ENCODE measurements around the gene SLC37A2.

Gene SLC37A2

DNA sequence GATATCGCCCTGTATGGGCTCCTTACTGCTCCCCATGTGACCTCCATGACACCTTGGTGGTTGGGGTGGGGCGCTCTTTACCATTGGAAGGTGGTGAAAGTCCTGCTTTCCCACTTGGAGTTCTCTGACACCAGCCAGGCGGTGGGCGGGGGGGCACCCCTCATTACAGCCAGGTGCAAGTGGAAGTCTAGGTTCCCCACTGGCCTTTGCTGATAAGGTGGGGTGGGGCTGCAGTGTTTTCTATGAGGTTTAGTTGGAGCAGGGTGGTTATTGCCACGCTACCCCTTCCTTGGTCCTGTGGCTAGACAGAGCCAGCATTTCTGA is 5.5 kb upstream of the SLC37A2 start:
- Histone ChIP-seq H3K36me3 (no peaks in the 10 kb centered on the region), H3K4me3 (ENCODE audit: low read depth, low read length) (no peak overlapping the region), H3K27me3 (peaks cover 12% of the 10 kb centered on the region), H3K4me1 (no peaks in the 10 kb centered on the region), H3K9me3 (no peaks in the 10 kb centered on the region)
- TF ChIP-seq, protein P1, sequence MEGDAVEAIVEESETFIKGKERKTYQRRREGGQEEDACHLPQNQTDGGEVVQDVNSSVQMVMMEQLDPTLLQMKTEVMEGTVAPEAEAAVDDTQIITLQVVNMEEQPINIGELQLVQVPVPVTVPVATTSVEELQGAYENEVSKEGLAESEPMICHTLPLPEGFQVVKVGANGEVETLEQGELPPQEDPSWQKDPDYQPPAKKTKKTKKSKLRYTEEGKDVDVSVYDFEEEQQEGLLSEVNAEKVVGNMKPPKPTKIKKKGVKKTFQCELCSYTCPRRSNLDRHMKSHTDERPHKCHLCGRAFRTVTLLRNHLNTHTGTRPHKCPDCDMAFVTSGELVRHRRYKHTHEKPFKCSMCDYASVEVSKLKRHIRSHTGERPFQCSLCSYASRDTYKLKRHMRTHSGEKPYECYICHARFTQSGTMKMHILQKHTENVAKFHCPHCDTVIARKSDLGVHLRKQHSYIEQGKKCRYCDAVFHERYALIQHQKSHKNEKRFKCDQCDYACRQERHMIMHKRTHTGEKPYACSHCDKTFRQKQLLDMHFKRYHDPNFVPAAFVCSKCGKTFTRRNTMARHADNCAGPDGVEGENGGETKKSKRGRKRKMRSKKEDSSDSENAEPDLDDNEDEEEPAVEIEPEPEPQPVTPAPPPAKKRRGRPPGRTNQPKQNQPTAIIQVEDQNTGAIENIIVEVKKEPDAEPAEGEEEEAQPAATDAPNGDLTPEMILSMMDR (IDR thresholded peaks at IDR 0.05; ENCODE audit: low read depth, low read length): no peak
- DNase-seq: no peak

DNA sequence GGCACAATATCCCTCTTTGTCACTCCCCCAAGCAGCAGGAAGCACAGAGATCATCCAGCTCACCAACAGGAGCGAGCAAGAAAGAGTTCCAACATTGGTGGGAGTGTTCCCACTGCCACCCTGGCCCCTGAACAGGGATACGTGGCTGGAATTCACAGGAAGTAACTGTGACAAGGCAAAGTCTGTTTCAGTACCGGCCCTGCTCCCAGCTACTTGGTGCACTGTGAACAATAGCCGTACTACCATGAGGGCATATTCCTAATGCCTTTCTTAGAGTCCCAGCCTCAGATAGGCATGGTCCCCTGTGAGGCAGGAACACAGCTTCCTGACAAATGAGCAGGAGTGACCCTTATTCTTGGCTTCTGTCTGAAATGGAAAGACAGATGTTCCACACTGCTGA is 1.8 kb upstream of the SLC37A2 start:
- Histone ChIP-seq H3K9me3 (no peaks in the 10 kb centered on the region), H3K36me3 (no peaks in the 10 kb centered on the region), H3K27me3 (peaks cover 48% of the 10 kb centered on the region), H3K4me3 (ENCODE audit: low read depth, low read length) (no peak overlapping the region), H3K4me1 (no peaks in the 10 kb centered on the region)
- no peak for DNase-seq
- TF ChIP-seq, protein P1 (IDR thresholded peaks at IDR 0.05; ENCODE audit: low read depth, low read length): no peak

DNA sequence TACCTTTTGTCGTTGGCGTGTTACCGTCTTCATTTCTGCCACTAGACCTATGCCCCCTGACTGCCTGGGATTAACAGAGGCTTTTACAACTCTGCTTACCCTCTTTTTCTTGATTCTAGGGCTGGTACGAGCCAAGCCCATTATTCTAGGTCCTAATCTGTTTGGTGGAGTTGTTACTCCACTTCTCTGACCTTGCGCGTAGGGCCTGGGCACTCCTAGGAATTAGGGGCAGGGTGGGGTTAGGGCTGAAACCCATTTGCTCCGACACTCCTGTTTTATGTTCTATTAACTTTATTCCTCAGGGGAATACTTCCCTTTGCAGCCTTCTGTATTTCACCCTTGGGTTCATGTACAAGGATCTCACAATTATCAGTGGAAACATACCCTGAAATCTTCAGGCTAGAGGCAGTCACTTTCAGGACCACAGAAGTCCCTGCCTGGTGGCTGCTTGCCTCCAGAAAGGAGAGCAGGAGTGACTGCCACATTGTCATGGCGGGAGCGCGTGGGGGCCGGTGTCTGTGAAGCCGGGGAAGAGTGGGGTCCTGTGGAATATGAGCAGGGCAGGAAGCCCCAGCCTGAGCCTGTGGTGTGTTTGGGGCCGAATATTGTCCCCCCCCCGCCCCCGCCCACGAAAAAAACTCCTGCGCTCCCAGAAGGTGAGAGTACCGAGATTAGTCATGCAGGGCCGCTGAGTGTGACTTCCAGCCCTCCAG is 731 bp upstream of the SLC37A2 start:
- DNase-seq: no peak
- H3K9me3 ChIP-seq: no peaks in the 10 kb centered on the region
- H3K4me1 ChIP-seq: no peaks in the 10 kb centered on the region
- H3K4me3 ChIP-seq (ENCODE audit: low read depth, low read length): peak overlapping the region; percentile 44
- TF ChIP-seq, protein P1 (IDR thresholded peaks at IDR 0.05; ENCODE audit: low read depth, low read length): no peak
- peaks cover 52% of the 10 kb centered on the region for H3K27me3 ChIP-seq
- H3K36me3 ChIP-seq: no peaks in the 10 kb centered on the region

DNA sequence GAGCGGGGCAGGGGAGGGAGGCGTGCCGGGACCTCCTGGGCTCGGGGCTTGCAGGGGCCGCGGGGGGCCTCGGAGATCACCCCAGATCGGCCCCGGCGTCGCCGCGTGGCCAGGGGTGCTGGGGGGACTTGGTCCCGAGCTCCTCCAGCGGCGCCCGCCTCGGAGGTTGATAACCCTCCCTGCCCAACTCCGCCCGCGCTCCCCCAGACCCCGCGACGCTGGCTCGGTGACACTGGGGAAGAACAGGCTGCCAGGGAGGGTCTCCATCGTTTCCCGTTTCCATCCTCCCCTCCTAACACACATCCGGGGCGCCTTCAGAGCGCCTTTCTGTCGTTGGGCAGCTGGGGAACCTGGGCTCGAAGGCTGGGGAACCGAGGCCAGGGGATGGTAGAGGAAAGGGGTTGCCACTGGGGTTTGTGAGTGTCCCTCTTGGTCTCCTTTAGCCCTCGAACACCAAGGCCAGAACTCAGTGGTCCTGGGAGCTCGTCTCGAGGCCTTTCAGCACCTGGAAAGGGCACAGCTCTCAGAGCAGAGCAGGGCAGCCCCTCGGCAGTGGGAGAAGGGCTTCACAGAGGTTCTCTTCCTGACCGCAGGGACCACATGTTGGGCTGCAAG is 431 bp downstream of the SLC37A2 start:
- no peaks in the 10 kb centered on the region for H3K9me3 ChIP-seq
- DNase-seq: no peak
- H3K4me1 ChIP-seq: no peaks in the 10 kb centered on the region
- no peaks in the 10 kb centered on the region for H3K36me3 ChIP-seq
- peak overlapping the region; percentile 44 for H3K4me3 ChIP-seq (ENCODE audit: low read depth, low read length)
- TF ChIP-seq, protein P1 (IDR thresholded peaks at IDR 0.05; ENCODE audit: low read depth, low read length): no peak
- H3K27me3 ChIP-seq: peaks cover 52% of the 10 kb centered on the region

DNA sequence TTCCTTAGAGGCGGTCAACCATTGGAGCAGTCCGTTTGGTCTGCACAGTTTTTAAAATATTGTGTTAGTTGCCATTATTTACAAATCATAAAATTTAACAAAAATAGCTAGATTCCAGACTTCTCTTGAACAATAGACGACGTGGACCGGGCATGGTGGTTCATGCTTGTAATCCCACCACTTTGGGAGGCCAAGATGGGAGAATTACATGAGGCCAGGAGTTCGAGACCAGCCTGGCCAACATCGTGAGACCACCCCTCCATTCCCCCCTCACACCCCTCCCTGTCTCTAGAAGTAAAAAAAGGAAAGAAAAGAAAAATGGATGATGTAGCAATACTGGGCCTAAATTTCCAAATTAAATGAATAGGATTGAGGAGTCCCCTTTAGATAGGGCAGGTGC is 965 bp downstream of the SLC37A2 start:
- TF ChIP-seq, protein P1 (IDR thresholded peaks at IDR 0.05; ENCODE audit: low read depth, low read length): no peak
- Histone ChIP-seq H3K4me3 (ENCODE audit: low read depth, low read length) (no peak overlapping the region), H3K9me3 (no peaks in the 10 kb centered on the region), H3K36me3 (no peaks in the 10 kb centered on the region), H3K27me3 (peaks cover 52% of the 10 kb centered on the region), H3K4me1 (no peaks in the 10 kb centered on the region)
- DNase-seq: no peak

DNA sequence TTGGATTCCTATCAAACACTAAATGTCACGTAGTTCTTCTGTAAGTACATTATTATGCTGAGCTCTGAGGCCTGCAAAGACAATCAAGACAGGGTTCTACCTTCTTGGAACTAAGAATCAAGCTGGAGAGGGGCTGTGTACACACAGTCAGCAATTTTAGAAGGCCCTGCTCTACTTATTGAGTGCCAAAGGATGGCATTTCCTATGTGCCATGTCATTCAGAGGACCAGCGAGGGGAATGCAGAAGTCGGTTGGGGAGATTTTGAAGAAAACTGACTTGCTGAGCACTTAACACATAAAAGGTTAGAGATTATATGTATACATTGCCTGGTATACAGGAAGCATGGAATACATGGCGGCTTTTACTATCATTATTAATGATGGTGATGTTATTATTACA is 5.3 kb downstream of the SLC37A2 start:
- H3K4me3 ChIP-seq (ENCODE audit: low read depth, low read length): no peak overlapping the region
- no peaks in the 10 kb centered on the region for H3K9me3 ChIP-seq
- DNase-seq: no peak
- peaks cover 44% of the 10 kb centered on the region for H3K27me3 ChIP-seq
- H3K4me1 ChIP-seq: no peaks in the 10 kb centered on the region
- TF ChIP-seq, protein P1 (IDR thresholded peaks at IDR 0.05; ENCODE audit: low read depth, low read length): no peak
- no peaks in the 10 kb centered on the region for H3K36me3 ChIP-seq
